Thymus (tissue), 11 donors: Measurements from ENCODE around the gene HOXB4. TPM values are rescaled to one million over a fixed set of nuclear protein-coding genes. Genes with fewer than 3 reads are reported as not detected.
A peak's percentile ranks its signal among the peaks of the same experiment; 100 is the strongest.

Experiments used
- DNase-seq, 9 donors: peaks; one replicate each; pipeline ENCODE4 v3.0.0-alpha.2; 2013; ENCODE audit warnings: low spot score in 9 of 9, low read depth in 6 of 9, missing footprints in 1 of 9
- H3K27ac ChIP-seq, 2 donors: one replicate each; pipeline ENCODE4 v1.5.1; 2013; ENCODE audit warnings: control low read depth in 1 of 2, low read depth in 1 of 2, low read length in 1 of 2, mild to moderate bottlenecking in 1 of 2, moderate library complexity in 1 of 2
- H3K27me3 ChIP-seq, 2 donors: one replicate each; pipeline ENCODE4 v1.5.1; 2013; ENCODE audit warnings: low read length in 1 of 2; ENCODE audit not compliant: control insufficient read depth in 2 of 2, insufficient read depth in 1 of 2
- H3K36me3 ChIP-seq, 2 donors: one replicate each; pipeline ENCODE4 v1.5.1; 2013; ENCODE audit warnings: low read length in 1 of 2, mild to moderate bottlenecking in 1 of 2, moderate library complexity in 1 of 2; ENCODE audit not compliant: control insufficient read depth in 2 of 2, insufficient read depth in 2 of 2
- H3K4me1 ChIP-seq, 2 donors: one replicate each; pipeline ENCODE4 v1.5.1; 2013; ENCODE audit warnings: low read length in 2 of 2; ENCODE audit not compliant: control insufficient read depth in 2 of 2, insufficient read depth in 2 of 2
- H3K4me3 ChIP-seq, 2 donors: one replicate each; pipeline ENCODE4 v1.5.1; 2013; ENCODE audit warnings: low read length in 2 of 2, control low read depth in 1 of 2, mild to moderate bottlenecking in 1 of 2
- H3K9me3 ChIP-seq, 2 donors: one replicate each; pipeline ENCODE4 v1.5.1; 2013; ENCODE audit warnings: low read length in 1 of 2, mild to moderate bottlenecking in 1 of 2; ENCODE audit not compliant: control insufficient read depth in 2 of 2, insufficient read depth in 1 of 2
- WGBS: extraction: QIAGEN DNeasy Blood & Tissue Kit; methylation state at CpG from one replicate; pipeline ENCODE4 v1.1.7; 2013; 5-methylcytosine and 5-hydroxymethylcytosine counted together
- polyA plus RNA-seq: library from polyadenylated mRNA; stranded (reverse); fragments of 200-250 nt; gene quantifications from one replicate; pipeline ENCODE4 v1.2.3, GENCODE V29; 2013
- total RNA-seq: library from RNA; stranded (reverse); fragments of 120-200 nt; gene quantifications from one replicate; pipeline ENCODE4 v1.2.4, GENCODE V29; 2013
- donor health status: healthy.

HOXB4 gene
- total and polyA plus RNA-seq, 2 donors: 0.90 to 1.5 TPM

DNA sequence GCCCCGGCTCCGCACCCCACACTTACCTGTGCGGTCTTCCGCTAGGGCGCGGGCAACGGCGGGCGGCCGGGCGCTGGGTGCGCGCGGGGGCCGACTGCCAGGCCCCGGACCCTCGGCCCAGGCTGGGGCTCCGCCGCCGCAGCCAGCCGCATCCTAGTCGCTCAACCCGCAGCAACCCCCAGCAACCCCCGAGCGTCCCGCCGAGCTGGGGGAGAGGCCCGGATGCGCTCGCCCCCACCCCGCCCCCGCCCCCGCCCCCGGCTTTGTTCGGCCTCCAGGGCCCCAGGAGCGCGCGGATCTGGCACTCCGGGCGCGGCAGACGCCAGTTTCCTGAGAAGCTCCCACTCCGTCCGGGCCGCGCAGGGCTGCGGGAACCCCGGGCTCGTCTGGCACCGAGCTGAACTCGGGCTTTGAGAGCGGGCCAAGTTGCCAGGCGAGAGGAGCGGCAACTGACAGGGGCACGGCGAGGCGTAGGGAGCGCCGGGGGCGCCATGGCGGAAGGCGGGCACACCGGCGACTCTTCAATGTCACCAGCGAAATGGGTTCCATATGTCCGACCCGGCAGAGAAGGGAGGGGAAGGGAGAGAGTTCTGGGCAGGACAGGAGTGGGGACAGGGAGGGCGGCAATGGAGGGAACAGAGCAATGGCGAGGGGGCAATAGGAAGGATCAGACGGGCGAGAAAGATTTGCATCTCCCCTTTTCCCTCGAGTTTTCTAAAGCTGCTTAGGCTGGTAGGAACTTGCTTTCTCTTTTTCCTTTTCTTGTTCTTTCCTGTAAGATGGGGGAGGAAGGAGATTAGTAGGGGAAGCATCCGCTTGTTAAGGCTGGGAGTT, 13.7 kb downstream of the HOXB4 start:
- WGBS: 66% methylated on average over 73 of the region's 73 CpGs
- no peaks in the 10 kb centered on the region for H3K9me3 ChIP-seq
- H3K36me3 ChIP-seq: no peaks in the 10 kb centered on the region
- H3K27ac ChIP-seq: no peak overlapping the region
- peaks cover 12 to 72% of the 10 kb centered on the region in 2 donors for H3K27me3 ChIP-seq
- peak overlapping the region in 1 of 2 donors; percentile 7 for H3K4me3 ChIP-seq
- peaks cover 0 to 10% of the 10 kb centered on the region in 2 donors for H3K4me1 ChIP-seq
- peak in 1 of 9 donors; percentile 27 for DNase-seq

DNA sequence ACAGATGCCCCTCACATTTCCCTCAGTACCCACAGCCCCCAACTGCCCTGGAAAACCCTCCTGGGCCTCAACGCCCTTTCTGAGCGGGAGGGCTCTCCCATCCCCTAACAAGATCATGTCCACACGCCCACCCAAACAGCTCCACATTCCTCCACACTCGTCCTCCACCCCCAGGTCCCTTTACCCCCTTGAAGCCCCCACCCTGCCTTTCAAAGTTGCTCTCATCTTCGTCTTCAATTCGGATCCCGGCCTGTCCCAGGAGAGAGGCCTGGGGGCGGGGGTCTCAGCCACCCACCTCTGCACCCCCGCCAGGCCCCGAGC, 14.3 kb downstream of the HOXB4 start:
- peaks cover 0 to 10% of the 10 kb centered on the region in 2 donors for H3K4me1 ChIP-seq
- WGBS: 86% methylated on average over 10 of the region's 10 CpGs

DNA sequence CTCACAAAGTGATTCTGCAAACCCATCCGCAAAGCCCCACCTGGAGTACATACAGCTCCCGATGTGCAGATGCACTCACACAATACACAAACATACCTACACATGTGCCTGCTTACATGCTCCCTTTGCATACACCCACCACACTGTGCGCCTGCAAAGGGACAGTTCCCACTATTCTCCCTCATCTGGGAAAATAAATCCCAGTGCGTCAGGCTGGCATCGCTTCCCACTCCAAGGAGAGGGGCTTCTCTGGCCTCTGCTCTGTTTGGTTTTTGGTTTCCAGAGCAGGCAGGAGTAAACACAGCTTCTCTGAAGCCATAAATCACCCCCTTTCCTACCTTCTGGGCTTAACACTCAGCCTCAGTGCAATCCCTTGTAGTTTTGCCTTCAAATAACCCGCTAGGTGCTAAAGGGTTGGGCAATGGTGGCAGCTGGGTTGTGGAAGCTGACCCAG, 14.7 kb downstream of the HOXB4 start:
- Histone ChIP-seq H3K4me3 (no peak overlapping the region), H3K27ac (no peak overlapping the region), H3K9me3 (no peaks in the 10 kb centered on the region), H3K27me3 (peaks cover 10 to 64% of the 10 kb centered on the region in 2 donors), H3K36me3 (no peaks in the 10 kb centered on the region), H3K4me1 (peaks cover 0 to 10% of the 10 kb centered on the region in 2 donors)
- 95% methylated on average over 6 of the region's 6 CpGs for WGBS
- DNase-seq: no peak

More for the DNA sequence above, 14.3 kb downstream of the HOXB4 start:
- no peak for DNase-seq
- Histone ChIP-seq H3K9me3 (no peaks in the 10 kb centered on the region), H3K4me3 (no peak overlapping the region), H3K27me3 (peaks cover 10 to 66% of the 10 kb centered on the region in 2 donors), H3K36me3 (no peaks in the 10 kb centered on the region), H3K27ac (no peak overlapping the region)

DNA sequence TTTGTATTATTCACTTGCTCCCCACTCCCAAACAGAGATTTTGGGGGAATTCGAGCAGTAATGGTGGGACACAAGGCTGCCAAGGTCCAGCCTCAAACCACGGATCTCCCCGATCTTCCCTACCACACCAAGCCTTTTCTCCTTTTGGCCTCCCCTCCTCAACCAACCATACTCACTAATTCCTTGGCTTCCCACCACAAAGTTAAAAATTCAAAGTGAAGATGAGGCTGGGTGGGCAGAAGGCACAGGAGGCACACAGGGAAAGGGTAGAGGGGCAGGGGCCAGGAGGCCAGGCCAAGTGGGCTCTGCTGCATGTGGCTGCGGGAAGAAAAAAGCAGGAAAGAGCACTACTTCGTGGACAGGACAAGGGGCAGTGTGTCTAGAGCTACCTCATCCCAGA, 15.2 kb downstream of the HOXB4 start:
- Histone ChIP-seq H3K9me3 (no peaks in the 10 kb centered on the region), H3K27me3 (peaks cover 7 to 64% of the 10 kb centered on the region in 2 donors), H3K4me3 (no peak overlapping the region), H3K36me3 (no peaks in the 10 kb centered on the region), H3K27ac (no peak overlapping the region), H3K4me1 (peaks cover 0 to 10% of the 10 kb centered on the region in 2 donors)
- 92% methylated on average over 5 of the region's 5 CpGs for WGBS
- no peak for DNase-seq

DNA sequence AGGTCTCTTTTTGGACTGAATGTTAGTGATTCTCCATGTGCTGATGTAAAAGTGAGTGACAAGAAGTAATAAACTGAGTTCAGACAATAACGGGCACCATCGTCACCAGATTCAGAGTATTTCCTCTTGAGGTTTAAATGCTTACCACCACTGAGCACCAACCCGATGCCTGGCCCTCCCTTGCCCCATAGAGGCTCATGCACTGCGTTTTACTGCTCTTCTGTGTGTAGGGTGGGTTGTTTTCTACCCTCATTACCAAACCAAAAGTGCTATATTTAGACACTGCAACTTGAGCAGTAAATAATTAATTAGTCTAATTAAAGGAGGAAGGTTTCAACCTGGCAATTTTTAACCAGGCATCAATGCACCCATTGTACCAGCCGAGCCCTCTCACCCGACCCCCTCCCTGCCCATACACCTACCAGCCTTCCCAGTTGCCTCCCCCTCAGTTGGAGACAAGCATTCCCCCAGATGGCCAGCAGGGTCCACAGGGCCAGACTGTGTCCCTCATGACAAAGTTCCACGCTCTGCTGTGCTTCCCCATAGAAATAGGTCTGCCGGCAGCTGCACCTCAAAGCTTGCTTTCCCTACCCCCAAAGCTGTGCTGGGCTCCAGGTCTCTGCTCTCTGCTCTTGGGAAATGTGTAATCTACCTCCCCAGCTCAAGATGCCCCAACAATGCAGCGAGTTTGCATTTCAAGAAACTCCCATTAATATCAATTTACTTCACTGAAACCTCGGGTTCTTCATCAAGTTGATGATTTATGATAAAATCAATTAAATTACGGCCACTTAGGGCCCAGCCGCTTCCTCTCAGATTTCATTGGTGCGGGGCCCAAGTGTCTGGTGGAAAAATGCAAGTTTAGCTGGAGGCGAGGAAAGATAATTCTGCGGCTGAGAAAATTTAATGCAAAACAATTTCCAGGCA, 16.0 kb downstream of the HOXB4 start:
- H3K36me3 ChIP-seq: no peaks in the 10 kb centered on the region
- H3K4me1 ChIP-seq: peaks cover 0 to 10% of the 10 kb centered on the region in 2 donors
- peaks cover 7 to 61% of the 10 kb centered on the region in 2 donors for H3K27me3 ChIP-seq
- 72% methylated on average over 15 of the region's 15 CpGs for WGBS
- no peak overlapping the region for H3K27ac ChIP-seq
- H3K4me3 ChIP-seq: no peak overlapping the region
- no peaks in the 10 kb centered on the region for H3K9me3 ChIP-seq
- no peak for DNase-seq

DNA sequence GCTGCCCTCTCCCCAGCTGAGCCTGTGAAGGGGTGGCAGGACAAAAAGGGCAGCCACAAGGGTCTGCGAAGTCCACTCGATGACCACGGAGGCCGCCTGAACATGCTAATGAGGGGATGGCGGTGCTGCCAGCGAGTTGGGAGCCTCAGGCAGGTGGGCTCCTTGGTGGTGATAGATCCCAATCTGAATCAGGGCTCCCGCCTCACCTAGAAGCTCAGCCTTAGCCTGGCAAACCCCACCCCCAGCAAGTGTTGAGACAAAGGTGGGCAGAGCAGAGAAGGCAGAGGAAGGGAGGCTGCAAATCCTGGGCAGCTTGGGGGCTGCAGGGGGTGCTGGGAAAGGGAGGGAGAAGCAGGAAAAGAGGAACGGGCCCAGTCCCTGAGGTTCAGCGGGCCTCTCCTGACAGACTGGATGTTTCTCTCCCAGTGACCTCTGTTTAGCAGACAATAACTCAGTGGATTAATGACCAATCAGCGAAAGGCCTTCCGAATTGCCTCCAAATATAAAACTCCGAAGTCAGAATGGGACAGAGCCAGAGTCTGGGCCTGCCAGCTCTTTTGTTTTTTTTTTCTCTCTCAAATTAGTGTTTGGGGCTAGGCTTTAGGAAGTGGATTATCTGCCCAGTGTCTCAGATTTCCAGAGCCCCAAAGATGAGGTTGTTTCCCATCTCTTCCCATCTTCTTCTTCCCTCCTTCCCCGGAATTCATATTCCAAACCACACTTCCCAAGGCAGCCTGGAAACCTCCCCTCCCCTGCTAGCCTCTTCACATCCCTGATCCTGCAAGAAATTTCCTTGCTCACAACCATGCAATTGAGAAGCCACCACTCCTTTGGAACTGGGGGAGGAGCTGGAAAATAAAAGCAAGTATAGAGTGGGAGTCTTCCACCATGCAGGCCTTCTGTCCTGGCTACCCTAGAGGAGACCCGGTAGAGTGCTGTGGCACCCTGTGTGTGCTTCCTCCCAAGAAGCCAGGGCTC, 18.0 kb downstream of the HOXB4 start:
- Histone ChIP-seq H3K27me3 (peaks cover 12 to 58% of the 10 kb centered on the region in 2 donors), H3K36me3 (no peaks in the 10 kb centered on the region), H3K9me3 (no peaks in the 10 kb centered on the region), H3K4me1 (peaks cover 0 to 15% of the 10 kb centered on the region in 2 donors), H3K4me3 (no peak overlapping the region), H3K27ac (no peak overlapping the region)
- WGBS: 95% methylated on average over 14 of the region's 14 CpGs
- DNase-seq: no peak

DNA sequence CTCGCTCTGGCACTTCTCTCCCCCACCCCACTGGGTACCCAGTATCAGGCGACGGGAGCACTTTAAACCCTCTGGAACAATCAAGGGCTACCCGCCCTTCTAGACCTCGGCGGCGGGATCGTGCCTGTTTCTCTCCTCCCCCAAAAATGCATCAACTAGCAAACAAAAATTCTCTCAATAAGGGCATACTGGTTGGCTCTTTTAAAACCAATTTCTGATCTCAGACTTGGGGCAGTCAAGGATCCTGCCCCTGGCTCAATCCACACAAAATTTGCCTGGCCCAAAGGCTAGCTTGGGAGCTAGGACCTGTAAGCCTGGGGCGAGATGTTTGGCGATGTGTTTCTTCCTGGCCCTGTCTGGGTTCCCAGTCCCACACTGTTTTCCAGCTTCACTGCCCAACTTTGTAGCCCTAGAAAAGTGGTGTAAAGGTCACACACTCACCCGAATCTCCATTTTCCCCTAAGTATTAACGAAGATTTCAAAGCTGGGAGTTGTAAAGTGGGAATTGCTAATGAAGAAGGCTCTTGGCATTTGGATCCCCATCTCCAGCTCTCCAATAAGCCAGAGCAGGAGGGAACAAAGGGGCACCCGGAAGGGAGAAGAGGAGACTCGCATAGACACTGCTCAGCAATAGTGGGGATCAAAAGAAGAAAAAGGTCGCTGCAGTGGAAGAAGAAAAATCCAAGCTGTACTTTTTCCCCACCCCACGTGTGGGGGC, 18.9 kb downstream of the HOXB4 start:
- Histone ChIP-seq H3K27ac (no peak overlapping the region), H3K4me3 (no peak overlapping the region), H3K36me3 (no peaks in the 10 kb centered on the region), H3K9me3 (no peaks in the 10 kb centered on the region), H3K27me3 (peaks cover 16 to 58% of the 10 kb centered on the region in 2 donors), H3K4me1 (peaks cover 0 to 16% of the 10 kb centered on the region in 2 donors)
- 94% methylated on average over 16 of the region's 16 CpGs for WGBS
- no peak for DNase-seq

DNA sequence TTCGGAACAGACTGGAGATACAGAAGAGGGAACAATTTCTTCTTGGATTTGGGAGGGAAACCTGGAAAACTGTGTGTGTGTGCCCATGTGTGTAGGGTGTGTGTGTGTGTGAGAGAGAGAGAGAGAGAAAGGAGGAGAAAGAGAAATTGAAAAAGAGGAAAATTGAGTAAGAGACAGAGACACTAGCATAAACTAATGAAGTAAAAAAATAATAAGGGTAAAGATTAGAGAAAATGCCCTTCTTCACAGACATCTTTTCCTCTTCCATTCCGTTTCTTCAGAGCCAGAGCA, 19.4 kb downstream of the HOXB4 start:
- peaks cover 0 to 15% of the 10 kb centered on the region in 2 donors for H3K4me1 ChIP-seq

More for the DNA sequence above, 19.4 kb downstream of the HOXB4 start:
- Histone ChIP-seq H3K27me3 (peaks cover 16 to 60% of the 10 kb centered on the region in 2 donors), H3K27ac (no peak overlapping the region), H3K36me3 (no peaks in the 10 kb centered on the region), H3K4me3 (no peak overlapping the region), H3K9me3 (no peaks in the 10 kb centered on the region)
- 97% methylated on average over 2 of the region's 2 CpGs for WGBS
- no peak for DNase-seq
